ENCODE results near the gene DPH5. TPM values are rescaled to one million over a fixed set of nuclear protein-coding genes. Genes with fewer than 3 reads are reported as not detected.
"Not testable (repeated sequence)": the region's sequence is repeated elsewhere in the genome, so short reads cannot be mapped to it uniquely, and the experiment has no call there.

DPH5 gene
- total RNA-seq, 6 experiments from 2014 or later: 10.9 to 21.4 (median 16.8) TPM

DNA sequence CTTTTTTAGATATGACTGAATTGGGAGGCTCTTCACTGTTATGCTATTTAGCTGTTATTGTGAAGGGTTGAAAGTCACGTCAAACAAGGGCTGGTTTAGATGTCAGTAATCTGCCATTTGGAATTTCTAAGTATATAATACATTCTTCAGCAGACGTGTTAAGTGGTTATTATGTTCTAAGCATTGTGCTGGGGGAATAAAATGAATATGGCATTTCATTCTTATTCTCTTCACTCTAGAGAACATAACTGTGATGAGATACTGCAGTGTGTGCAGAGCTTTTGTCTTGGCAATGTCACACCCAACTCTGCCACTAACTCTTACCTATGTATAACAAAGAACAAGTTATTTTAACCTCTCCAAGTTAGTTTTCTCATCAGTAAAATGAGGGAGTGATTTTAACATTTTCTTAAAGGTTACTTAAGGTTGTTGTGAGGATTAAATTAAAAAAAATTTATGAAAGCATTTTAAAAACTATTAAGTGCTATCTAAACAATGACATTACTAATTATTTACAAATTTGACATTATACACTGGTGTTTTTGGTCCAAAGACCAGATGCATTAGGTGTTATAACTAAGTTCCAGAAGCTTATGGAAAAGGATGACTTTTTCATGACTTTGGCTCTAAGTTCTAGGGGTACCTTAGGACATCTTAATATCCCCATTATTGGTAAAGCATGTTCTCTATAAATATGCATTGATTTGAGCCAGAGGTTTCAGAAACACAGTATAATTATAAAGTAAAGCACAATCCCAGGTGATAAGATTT is 71.4 kb downstream of the DPH5 start:
- no peak overlapping the region for H3K27ac ChIP-seq
- ATAC-seq: no peak
- H3K27me3 ChIP-seq: no peaks in the 10 kb centered on the region
- H3K4me3 ChIP-seq: no peak overlapping the region
- WGBS (ENCODE audit: insufficient coverage, low coverage, low lambda C conversion rate, missing lambda C conversion rate): 92% methylated on average over 2 of the region's 2 CpGs
- TF ChIP-seq POLR2A (IDR thresholded peaks at IDR 0.05): no peak
- TF ChIP-seq, protein P1, sequence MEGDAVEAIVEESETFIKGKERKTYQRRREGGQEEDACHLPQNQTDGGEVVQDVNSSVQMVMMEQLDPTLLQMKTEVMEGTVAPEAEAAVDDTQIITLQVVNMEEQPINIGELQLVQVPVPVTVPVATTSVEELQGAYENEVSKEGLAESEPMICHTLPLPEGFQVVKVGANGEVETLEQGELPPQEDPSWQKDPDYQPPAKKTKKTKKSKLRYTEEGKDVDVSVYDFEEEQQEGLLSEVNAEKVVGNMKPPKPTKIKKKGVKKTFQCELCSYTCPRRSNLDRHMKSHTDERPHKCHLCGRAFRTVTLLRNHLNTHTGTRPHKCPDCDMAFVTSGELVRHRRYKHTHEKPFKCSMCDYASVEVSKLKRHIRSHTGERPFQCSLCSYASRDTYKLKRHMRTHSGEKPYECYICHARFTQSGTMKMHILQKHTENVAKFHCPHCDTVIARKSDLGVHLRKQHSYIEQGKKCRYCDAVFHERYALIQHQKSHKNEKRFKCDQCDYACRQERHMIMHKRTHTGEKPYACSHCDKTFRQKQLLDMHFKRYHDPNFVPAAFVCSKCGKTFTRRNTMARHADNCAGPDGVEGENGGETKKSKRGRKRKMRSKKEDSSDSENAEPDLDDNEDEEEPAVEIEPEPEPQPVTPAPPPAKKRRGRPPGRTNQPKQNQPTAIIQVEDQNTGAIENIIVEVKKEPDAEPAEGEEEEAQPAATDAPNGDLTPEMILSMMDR (IDR thresholded peaks at IDR 0.05): no peak
- no peak for DNase-seq
- no peaks in the 10 kb centered on the region for H3K9me3 ChIP-seq
- intact Hi-C loops (cut with DNase I): no loop called here
- H3K4me1 ChIP-seq: peaks cover 0 to 3% (median 0%) of the 10 kb centered on the region in 4 donors
- H3K36me3 ChIP-seq: peaks cover 0 to 5% (median 0%) of the 10 kb centered on the region in 4 donors

DNA sequence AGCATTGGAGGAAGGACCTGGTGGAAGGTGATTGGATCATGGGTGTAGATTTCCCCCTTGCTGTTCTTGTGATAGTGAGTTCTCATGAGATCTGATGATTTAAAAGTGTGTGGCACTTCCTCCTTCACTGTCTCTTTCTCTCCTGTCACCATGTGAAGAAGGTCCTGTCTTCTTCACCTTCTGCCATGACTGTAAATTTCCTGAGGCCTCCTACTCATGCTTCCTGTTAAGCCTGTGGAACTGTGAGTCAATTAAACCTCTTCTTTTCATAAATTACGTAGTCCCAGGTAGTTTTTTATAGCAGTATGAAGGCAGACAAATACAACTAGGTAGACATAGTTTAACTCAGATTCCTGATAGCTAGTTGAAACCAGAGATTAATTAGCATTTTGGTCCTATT is 72.6 kb downstream of the DPH5 start:
- intact Hi-C loops (cut with DNase I); H3K9me3 ChIP-seq; ATAC-seq; H3K4me1 ChIP-seq; H3K36me3 ChIP-seq; H3K27me3 ChIP-seq; DNase-seq; H3K4me3 ChIP-seq; H3K27ac ChIP-seq: not testable (repeated sequence)
- WGBS (ENCODE audit: insufficient coverage, low coverage, low lambda C conversion rate, missing lambda C conversion rate): 83% methylated on average over 1 of the region's 1 CpG

DNA sequence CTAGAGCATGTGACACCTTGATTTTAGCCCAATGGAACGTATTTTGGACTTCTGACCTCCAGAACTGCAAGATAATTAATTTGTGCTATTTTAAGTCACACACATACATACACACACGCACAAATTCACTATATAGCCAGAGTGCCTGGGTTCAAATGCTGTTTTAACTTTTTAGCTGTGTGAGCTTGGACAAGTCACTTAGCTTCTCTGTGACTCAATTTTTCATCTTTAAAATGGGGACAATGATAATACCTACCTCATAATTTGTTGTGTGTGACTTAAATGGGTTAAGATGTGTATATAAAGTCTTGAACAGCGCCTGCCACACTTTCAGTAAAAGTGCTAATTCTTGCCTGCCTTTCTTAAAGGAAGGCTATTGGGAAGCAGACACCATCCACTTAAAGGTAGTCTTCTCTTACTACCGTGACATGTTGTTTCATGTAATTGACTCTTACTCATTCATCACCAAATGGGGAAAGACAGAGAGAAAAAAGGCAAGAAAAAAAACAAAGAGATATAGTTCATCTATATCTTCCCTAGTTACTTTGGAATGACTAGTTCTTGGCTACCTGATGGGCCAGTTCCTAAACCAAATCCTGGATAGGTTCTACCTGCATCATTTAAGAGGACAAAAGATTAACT is 73.4 kb downstream of the DPH5 start:
- DNase-seq (no peak), ATAC-seq (no peak)
- no peak overlapping the region for H3K27ac ChIP-seq
- H3K4me3 ChIP-seq: no peak overlapping the region
- WGBS (ENCODE audit: insufficient coverage, low coverage, low lambda C conversion rate, missing lambda C conversion rate): 96% methylated on average over 4 of the region's 4 CpGs
- TF ChIP-seq, protein P1 (IDR thresholded peaks at IDR 0.05): no peak
- no peak for TF ChIP-seq POLR2A (IDR thresholded peaks at IDR 0.05)
- intact Hi-C loops (cut with DNase I): no loop called here
- no peaks in the 10 kb centered on the region for H3K27me3 ChIP-seq
- H3K4me1 ChIP-seq: peaks cover 0 to 4% (median 0%) of the 10 kb centered on the region in 4 donors
- H3K36me3 ChIP-seq: peaks cover 0 to 5% (median 0%) of the 10 kb centered on the region in 4 donors
- H3K9me3 ChIP-seq: no peaks in the 10 kb centered on the region

DNA sequence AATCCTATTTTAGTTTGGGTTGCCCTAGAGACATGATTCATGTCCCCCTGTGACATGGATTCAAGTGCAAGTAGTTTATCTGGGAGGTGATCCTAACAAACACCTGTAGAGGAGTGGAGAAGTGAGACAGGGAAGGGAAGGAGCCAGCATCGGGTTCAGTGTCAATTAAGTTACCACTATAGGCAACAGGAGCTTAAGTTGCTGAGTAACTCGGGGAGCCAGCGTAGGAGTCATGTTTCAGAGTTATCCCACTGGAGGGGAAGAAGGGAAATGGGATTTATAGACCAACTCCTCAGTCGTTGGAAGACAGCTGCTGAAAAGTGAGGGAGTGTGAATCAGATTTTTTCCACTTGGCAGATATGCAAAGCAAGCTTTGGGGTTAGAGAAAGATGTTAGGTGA is 74.8 kb downstream of the DPH5 start:
- H3K27ac ChIP-seq: no peak overlapping the region
- WGBS (ENCODE audit: insufficient coverage, low coverage, low lambda C conversion rate, missing lambda C conversion rate): 82% methylated on average over 4 of the region's 4 CpGs
- TF ChIP-seq, protein P1 (IDR thresholded peaks at IDR 0.05): no peak
- TF ChIP-seq POLR2A (IDR thresholded peaks at IDR 0.05): no peak
- H3K27me3 ChIP-seq: no peaks in the 10 kb centered on the region
- no peaks in the 10 kb centered on the region for H3K9me3 ChIP-seq
- H3K4me3 ChIP-seq: no peak overlapping the region
- peaks cover 0 to 5% (median 0%) of the 10 kb centered on the region in 4 donors for H3K36me3 ChIP-seq
- no peak for ATAC-seq
- peaks cover 0 to 4% (median 0%) of the 10 kb centered on the region in 4 donors for H3K4me1 ChIP-seq
- DNase-seq: no peak
- intact Hi-C loops (cut with DNase I): no loop called here

DNA sequence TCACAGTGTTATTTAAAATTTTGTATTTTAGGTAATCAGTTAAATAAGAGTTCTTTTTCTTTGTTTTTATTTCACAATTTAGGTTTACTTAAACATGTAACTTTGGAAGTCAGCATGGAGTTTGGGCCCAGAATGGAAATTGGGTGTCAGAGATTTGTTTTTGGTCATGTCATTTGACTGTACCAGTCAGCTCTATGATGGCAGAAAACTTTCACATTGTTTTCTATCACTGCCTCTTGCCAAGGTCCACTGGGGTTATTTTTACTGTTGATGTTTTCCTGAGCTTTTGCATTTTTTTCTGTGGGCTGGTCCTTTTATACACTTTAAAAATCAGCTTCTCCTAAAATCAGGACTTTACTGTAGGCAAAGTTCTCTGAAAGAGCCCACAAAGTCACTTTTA is 75.2 kb downstream of the DPH5 start:
- TF ChIP-seq POLR2A (IDR thresholded peaks at IDR 0.05): no peak
- Histone ChIP-seq H3K27me3 (no peaks in the 10 kb centered on the region), H3K9me3 (no peaks in the 10 kb centered on the region), H3K4me1 (peaks cover 0 to 4% (median 0%) of the 10 kb centered on the region in 4 donors), H3K4me3 (no peak overlapping the region), H3K36me3 (peaks cover 0 to 5% (median 0%) of the 10 kb centered on the region in 4 donors), H3K27ac (no peak overlapping the region)
- no peak for DNase-seq
- intact Hi-C loops (cut with DNase I): no loop called here
- ATAC-seq: no peak

DNA sequence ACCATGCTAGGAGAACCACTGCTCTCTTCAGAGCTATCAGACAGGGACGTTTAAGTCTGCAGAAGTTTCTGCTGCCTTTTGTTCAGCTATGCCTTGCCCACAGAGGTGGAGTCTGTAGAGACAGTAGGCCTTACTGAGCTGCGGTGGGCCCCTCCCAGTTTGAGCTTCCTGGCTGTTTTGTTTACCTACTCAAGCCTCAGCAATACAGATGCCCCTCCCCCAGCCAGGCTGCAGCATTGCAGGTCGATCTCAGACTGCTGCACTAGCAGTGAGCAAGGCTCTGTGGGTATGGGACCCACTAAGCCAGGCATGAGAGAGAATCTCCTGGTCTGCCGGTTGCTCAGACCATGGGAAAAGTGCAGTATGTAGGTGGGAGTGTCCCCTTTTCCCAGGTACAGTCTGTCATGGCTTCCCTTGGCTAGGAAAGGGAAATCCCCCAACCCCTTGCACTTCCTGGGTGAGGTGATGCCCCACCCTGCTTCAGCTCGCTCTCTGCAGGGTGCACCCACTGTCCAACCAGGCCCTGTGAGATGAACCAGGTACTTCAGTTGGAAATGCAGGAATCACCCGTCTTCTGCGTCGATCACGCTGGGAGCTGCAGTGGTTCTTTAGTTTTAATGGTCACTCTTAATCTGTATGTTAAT is 75.9 kb downstream of the DPH5 start:
- H3K9me3 ChIP-seq; intact Hi-C loops (cut with DNase I); H3K4me1 ChIP-seq; H3K4me3 ChIP-seq; H3K27ac ChIP-seq; H3K27me3 ChIP-seq; H3K36me3 ChIP-seq: not testable (repeated sequence)
- WGBS (ENCODE audit: insufficient coverage, low coverage, low lambda C conversion rate, missing lambda C conversion rate): 83% methylated on average over 5 of the region's 9 CpGs
- peak; percentile 79 to 95 (median 87) for ATAC-seq
- peak; percentile 73 to 83 (median 76) for DNase-seq

DNA sequence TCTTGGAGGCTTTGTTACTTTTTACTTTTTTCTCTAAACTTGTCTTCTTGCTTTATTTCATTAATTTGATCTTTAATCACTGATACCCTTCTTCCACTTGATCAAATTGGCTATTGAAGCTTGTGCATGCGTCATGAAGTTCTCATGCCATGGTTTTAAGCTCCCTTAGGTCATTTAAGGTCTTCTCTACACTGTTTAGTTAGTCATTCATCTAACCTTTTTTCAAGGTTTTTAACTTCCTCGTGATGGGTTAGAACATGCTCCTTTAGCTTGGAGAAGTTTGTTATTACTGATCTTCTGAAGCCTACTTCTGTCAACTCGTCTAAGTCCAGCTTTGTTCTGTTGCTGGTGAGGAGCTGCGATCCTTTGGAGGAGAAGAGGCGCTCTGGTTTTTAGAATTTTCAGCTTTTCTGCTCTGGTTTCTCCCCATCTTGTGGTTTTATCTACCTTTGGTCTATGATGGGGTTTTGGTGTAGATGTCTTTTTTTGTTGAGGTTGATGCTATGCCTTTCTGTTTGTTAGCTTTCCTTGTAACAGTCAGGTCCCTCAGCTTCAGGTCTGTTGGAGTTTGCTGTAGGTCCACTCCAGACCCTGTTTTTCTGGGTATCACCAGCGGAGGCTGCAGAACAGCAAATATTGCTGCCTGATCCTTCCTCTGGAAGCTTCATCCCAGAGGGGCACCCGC is 76.7 kb downstream of the DPH5 start:
- WGBS (ENCODE audit: insufficient coverage, low coverage, low lambda C conversion rate, missing lambda C conversion rate): 88% methylated on average over 6 of the region's 7 CpGs
- H3K27me3 ChIP-seq; H3K27ac ChIP-seq; H3K4me3 ChIP-seq; H3K4me1 ChIP-seq; DNase-seq; H3K9me3 ChIP-seq; H3K36me3 ChIP-seq; intact Hi-C loops (cut with DNase I); ATAC-seq: not testable (repeated sequence)

DNA sequence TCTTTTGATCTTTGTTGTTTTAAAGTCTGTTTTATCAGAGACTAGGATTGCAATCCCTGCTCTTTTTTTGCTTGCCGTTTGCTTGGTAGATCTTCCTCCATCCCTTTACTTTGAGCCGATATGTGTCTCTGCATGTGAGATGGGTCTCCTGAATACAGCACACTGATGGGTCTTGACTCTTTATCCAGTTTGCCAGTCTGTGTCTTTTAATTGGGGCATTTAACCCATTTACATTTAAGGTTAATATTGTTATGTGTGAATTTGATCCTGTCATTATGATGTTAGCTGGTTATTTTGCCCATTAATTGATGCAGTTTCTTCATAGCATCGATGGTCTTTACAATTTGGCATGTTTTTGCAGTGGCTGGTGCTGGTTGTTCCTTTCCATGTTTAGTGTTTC is 77.8 kb downstream of the DPH5 start:
- H3K36me3 ChIP-seq; H3K4me1 ChIP-seq; DNase-seq; H3K27ac ChIP-seq; ATAC-seq; H3K27me3 ChIP-seq; intact Hi-C loops (cut with DNase I); H3K4me3 ChIP-seq; H3K9me3 ChIP-seq: not testable (repeated sequence)
- 77% methylated on average over 3 of the region's 3 CpGs for WGBS (ENCODE audit: insufficient coverage, low coverage, low lambda C conversion rate, missing lambda C conversion rate)

All from right lobe of liver (tissue), 6 donors.